HG03196 (cell line): ENCODE data around the gene CENPO.

Experiments
- ATAC-seq: cut with Tn5 transposase; IDR thresholded peaks from one replicate; pipeline ENCODE4 v1.9.1; 2021; ENCODE audit not compliant: unreplicated experiment

The CENPO gene

GRCh38 chr2:24792874-24793760 lies at the start of gene CENPO, which contains the start of gene PTRHD1:
Gene CENPO, plus strand, starts transcription at chr2:24793425. Its CDS starts 495 bp downstream, at chr2:24793920.
Gene PTRHD1, minus strand, starts transcription at chr2:24793391. Its CDS starts 14 bp downstream, at chr2:24793377.
- peak; percentile 88 for ATAC-seq

- no peak for ATAC-seq
Measured at GRCh38 chr2:24743924-24744323, 49.3 kb upstream of the CENPO start.

GRCh38 chr2:24744356-24744755 lies 48.9 kb upstream of the CENPO start:
- ATAC-seq: no peak

GRCh38 chr2:24745825-24746224 lies 47.4 kb upstream of the CENPO start:
- no peak for ATAC-seq

- no peak for ATAC-seq
Measured at GRCh38 chr2:24747299-24747698, 45.9 kb upstream of the CENPO start.

- no peak for ATAC-seq
Measured at GRCh38 chr2:24749069-24749691, 44.0 kb upstream of the CENPO start.

- no peak for ATAC-seq
Measured at GRCh38 chr2:24754985-24755705, 38.1 kb upstream of the CENPO start.

GRCh38 chr2:24756789-24757188 lies 36.4 kb upstream of the CENPO start:
- ATAC-seq: no peak

GRCh38 chr2:24761866-24762265 lies 31.4 kb upstream of the CENPO start:
- ATAC-seq: no peak

- ATAC-seq: no peak
Measured at GRCh38 chr2:24762518-24762917, 30.7 kb upstream of the CENPO start.

- no peak for ATAC-seq
Measured at GRCh38 chr2:24763843-24764242, 29.4 kb upstream of the CENPO start.

GRCh38 chr2:24766609-24767008 lies 26.6 kb upstream of the CENPO start:
- no peak for ATAC-seq

- ATAC-seq: no peak
Measured at GRCh38 chr2:24768013-24768412, 25.2 kb upstream of the CENPO start.

GRCh38 chr2:24768601-24769000 lies 24.6 kb upstream of the CENPO start:
- ATAC-seq: no peak

GRCh38 chr2:24771061-24771460 lies 22.2 kb upstream of the CENPO start:
- no peak for ATAC-seq

GRCh38 chr2:24771764-24772586 lies 21.2 kb upstream of the CENPO start:
- no peak for ATAC-seq

- ATAC-seq: no peak
Measured at GRCh38 chr2:24774373-24774772, 18.9 kb upstream of the CENPO start.

- no peak for ATAC-seq
Measured at GRCh38 chr2:24779116-24779515, 14.1 kb upstream of the CENPO start.

GRCh38 chr2:24783641-24784040 lies 9.6 kb upstream of the CENPO start:
- ATAC-seq: no peak

GRCh38 chr2:24785671-24786321 lies 7.4 kb upstream of the CENPO start:
- peak; percentile 81 for ATAC-seq
